CD14-positive monocyte (primary cell): ENCODE data around the gene STK32C. TPM values are rescaled to one million over a fixed set of nuclear protein-coding genes. Genes with fewer than 3 reads are reported as not detected.

ENCODE experiments used
- DNase-seq, 3 donors: peaks; one replicate each; pipeline ENCODE4 v3.0.0-alpha.2; 2011 to 2022
- H2AFZ ChIP-seq: 2 replicates; pipeline ENCODE4 v1.6.0; 2012; ENCODE audit warnings: mild to moderate bottlenecking, low read depth, low read length, inconsistent platforms; ENCODE audit not compliant: insufficient read depth, poor library complexity, severe bottlenecking
- H3K27ac ChIP-seq, 2 donors: 1 replicate in 1 of 2; 2 replicates in 1 of 2; pipeline ENCODE4 v1.5.1; 2012 to 2013; ENCODE audit warnings: low read length in 2 of 2, control low read depth in 1 of 2, inconsistent platforms in 1 of 2, low read depth in 1 of 2, mild to moderate bottlenecking in 1 of 2
- H3K27me3 ChIP-seq, 2 donors: one replicate each; pipeline versions ENCODE4 v1.6.0 to v1.6.1; 2011 to 2013; ENCODE audit warnings: low read length in 2 of 2; ENCODE audit not compliant: control insufficient read depth in 2 of 2, insufficient read depth in 2 of 2
- H3K36me3 ChIP-seq, 2 donors: replicated peaks in 1 of 2; 1 replicate in 1 of 2; 2 replicates in 1 of 2; pipeline versions ENCODE4 v1.5.1 to v1.6.1; 2012 to 2013; ENCODE audit warnings: low read length in 2 of 2, control low read depth in 1 of 2, inconsistent platforms in 1 of 2, mild to moderate bottlenecking in 1 of 2; ENCODE audit not compliant: insufficient read depth in 2 of 2, control insufficient read depth in 1 of 2
- H3K4me1 ChIP-seq, 2 donors: 1 replicate in 1 of 2; 2 replicates in 1 of 2; pipeline versions ENCODE4 v1.5.1 to v1.6.1; 2012 to 2013; ENCODE audit warnings: low read length in 2 of 2, control low read depth in 1 of 2, inconsistent platforms in 1 of 2, mild to moderate bottlenecking in 1 of 2, moderate library complexity in 1 of 2; ENCODE audit not compliant: insufficient read depth in 2 of 2, control insufficient read depth in 1 of 2
- H3K4me2 ChIP-seq: replicated peaks from 2 replicates; pipeline ENCODE3; 2012; ENCODE audit warnings: low read length, moderate library complexity, mild to moderate bottlenecking; ENCODE audit not compliant: poor library complexity, severe bottlenecking; ENCODE audit errors: extremely low read depth
- H3K4me3 ChIP-seq, 3 experiments: fragments of 200-600 bp in 1 of 3; sonication (generic) in 1 of 3; replicated peaks in 1 of 3; 1 replicate in 2 of 3; 2 replicates in 1 of 3; pipeline ENCODE4 v1.5.1; 2011 to 2013; ENCODE audit warnings: low read length in 3 of 3, mild to moderate bottlenecking in 3 of 3, control low read depth in 2 of 3, low read depth in 2 of 3, inconsistent platforms in 1 of 3, moderate library complexity in 1 of 3
- H3K79me2 ChIP-seq: 2 replicates; pipeline ENCODE4 v1.6.0; 2012; ENCODE audit warnings: mild to moderate bottlenecking, control low read depth, inconsistent platforms, low read length, moderate library complexity; ENCODE audit not compliant: insufficient read depth
- H3K9ac ChIP-seq: 2 replicates; pipeline ENCODE4 v1.6.0; 2017; ENCODE audit warnings: low read length, mild to moderate bottlenecking; ENCODE audit not compliant: insufficient read depth, poor library complexity, severe bottlenecking
- H3K9me3 ChIP-seq, 2 donors: replicated peaks in 1 of 2; 1 replicate in 1 of 2; 2 replicates in 1 of 2; pipeline versions ENCODE4 v1.5.1 to v1.6.1; 2012 to 2013; ENCODE audit warnings: low read length in 2 of 2, control low read depth in 1 of 2; ENCODE audit not compliant: control insufficient read depth in 1 of 2, insufficient read depth in 1 of 2
- H4K20me1 ChIP-seq: 2 replicates; pipeline ENCODE4 v1.6.0; 2012; ENCODE audit warnings: mild to moderate bottlenecking, low read length, control low read depth, moderate library complexity; ENCODE audit not compliant: insufficient read depth
- H3K27ac Mint-ChIP-seq, 7 donors: one replicate each; pipeline ENCODE4 v1.8.0; 2020; ENCODE audit warnings: mild to moderate bottlenecking in 7 of 7, mixed read lengths in 7 of 7, moderate library complexity in 6 of 7, inconsistent platforms in 2 of 7
- H3K27me3 Mint-ChIP-seq, 3 donors: one replicate each; pipeline ENCODE4 v1.8.0; 2021 to 2022; ENCODE audit warnings: low read depth in 3 of 3, mild to moderate bottlenecking in 3 of 3, mixed read lengths in 3 of 3, moderate library complexity in 3 of 3, inconsistent platforms in 1 of 3
- H3K36me3 Mint-ChIP-seq, 2 donors: one replicate each; pipeline ENCODE4 v1.8.0; 2020; ENCODE audit warnings: mixed read lengths in 2 of 2, inconsistent platforms in 1 of 2, mild to moderate bottlenecking in 1 of 2
- H3K4me1 Mint-ChIP-seq: one replicate; pipeline ENCODE4 v1.8.0; 2020; ENCODE audit warnings: mild to moderate bottlenecking, mixed read lengths
- H3K4me3 Mint-ChIP-seq, 2 donors: one replicate each; pipeline ENCODE4 v1.8.0; 2020; ENCODE audit warnings: mild to moderate bottlenecking in 2 of 2, mixed read lengths in 2 of 2, moderate library complexity in 1 of 2
- H3K9me3 Mint-ChIP-seq, 7 donors: one replicate each; pipeline ENCODE4 v1.8.0; 2020 to 2022; ENCODE audit warnings: mixed read lengths in 7 of 7, mild to moderate bottlenecking in 6 of 7, moderate library complexity in 6 of 7, inconsistent platforms in 2 of 7
- WGBS: methylation state at CpG from one replicate; pipeline ENCODE4 v1.1.5; 2013; ENCODE audit warnings: missing lambda C conversion rate; ENCODE audit not compliant: insufficient coverage; 5-methylcytosine and 5-hydroxymethylcytosine counted together
- intact Hi-C, 2 donors: fragments of 100-400 bp; cut with micrococcal nuclease; formaldehyde crosslinking; loops; one replicate each; pipeline versions ENCODE4 v1.15.0 to v1.15.1; 2023
- polyA plus RNA-seq, 3 donors: library from polyadenylated mRNA; depleted of rRNA in 1 of 3; unstranded in 2 of 3; stranded (reverse) in 1 of 3; fragments of 300-500 nt in 2 of 3; fragments of >200 nt in 1 of 3; fragmentation: Illumina TruSeq in 2 of 3; gene quantifications; 1 replicate in 2 of 3; 2 replicates in 1 of 3; pipeline ENCODE4 v1.2.3, GENCODE V29; 2012 to 2021
- TF ChIP-seq, protein P1 (sequence below): fragments of 200-600 bp; IDR thresholded peaks from one replicate; pipeline ENCODE4 v1.8.0; 2022; ENCODE audit warnings: antibody characterized with exemption, mild to moderate bottlenecking

STK32C gene
- polyA plus RNA-seq, 3 donors: 13.6 to 22.8 (median 18.4) TPM

- Histone ChIP-seq H3K4me1 (no peaks in the 10 kb centered on the region), H3K9ac (no peak overlapping the region), H3K9me3 (peaks cover 0 to 5% of the 10 kb centered on the region in 2 donors), H2AFZ (no peak overlapping the region), H3K4me3 (no peak overlapping the region), H4K20me1 (no peaks in the 10 kb centered on the region), H3K27ac (no peak overlapping the region), H3K27me3 (peaks cover 0 to 3% of the 10 kb centered on the region in 2 donors), H3K36me3 (no peaks in the 10 kb centered on the region), H3K79me2 (no peaks in the 10 kb centered on the region), H3K4me2 (no peak overlapping the region)
- TF ChIP-seq, protein P1, sequence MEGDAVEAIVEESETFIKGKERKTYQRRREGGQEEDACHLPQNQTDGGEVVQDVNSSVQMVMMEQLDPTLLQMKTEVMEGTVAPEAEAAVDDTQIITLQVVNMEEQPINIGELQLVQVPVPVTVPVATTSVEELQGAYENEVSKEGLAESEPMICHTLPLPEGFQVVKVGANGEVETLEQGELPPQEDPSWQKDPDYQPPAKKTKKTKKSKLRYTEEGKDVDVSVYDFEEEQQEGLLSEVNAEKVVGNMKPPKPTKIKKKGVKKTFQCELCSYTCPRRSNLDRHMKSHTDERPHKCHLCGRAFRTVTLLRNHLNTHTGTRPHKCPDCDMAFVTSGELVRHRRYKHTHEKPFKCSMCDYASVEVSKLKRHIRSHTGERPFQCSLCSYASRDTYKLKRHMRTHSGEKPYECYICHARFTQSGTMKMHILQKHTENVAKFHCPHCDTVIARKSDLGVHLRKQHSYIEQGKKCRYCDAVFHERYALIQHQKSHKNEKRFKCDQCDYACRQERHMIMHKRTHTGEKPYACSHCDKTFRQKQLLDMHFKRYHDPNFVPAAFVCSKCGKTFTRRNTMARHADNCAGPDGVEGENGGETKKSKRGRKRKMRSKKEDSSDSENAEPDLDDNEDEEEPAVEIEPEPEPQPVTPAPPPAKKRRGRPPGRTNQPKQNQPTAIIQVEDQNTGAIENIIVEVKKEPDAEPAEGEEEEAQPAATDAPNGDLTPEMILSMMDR: no peak
- Mint-ChIP-seq H3K27ac (no peak overlapping the region), H3K36me3 (no peaks in the 10 kb centered on the region), H3K4me1 (no peaks in the 10 kb centered on the region), H3K4me3 (no peak overlapping the region), H3K27me3 (peaks cover 0 to 6% (median 5%) of the 10 kb centered on the region in 3 donors), H3K9me3 (peaks cover 0 to 7% (median 3%) of the 10 kb centered on the region in 7 donors)
- intact Hi-C loops: no loop called here
- no peak for DNase-seq
- 89% methylated on average over 1 of the region's 2 CpGs for WGBS
Observed at GRCh38 chr10:132158122-132158741, 149.5 kb downstream of the STK32C start.

Other genes starting within 250 kb of the STK32C start
- under 1 TPM in 1 of 3 donors, not detected in 2; 0.20 TPM for gene JAKMIP3, start 242.0 kb downstream of the STK32C start, polyA plus RNA-seq
- gene DPYSL4, start 121.0 kb downstream of the STK32C start, polyA plus RNA-seq: under 1 TPM in 1 of 3 donors, not detected in 2; 0.08 TPM
- 10 to 100 TPM in 1 of 3 donors, 1 to 10 TPM in 2; 3.6 to 12.8 (median 3.6) TPM for gene LRRC27, start 24.2 kb upstream of the STK32C start, polyA plus RNA-seq
- gene PWWP2B, start 89.2 kb upstream of the STK32C start, polyA plus RNA-seq: 1 to 10 TPM; 2.4 to 6.9 (median 2.7) TPM
- gene INPP5A, start 229.8 kb upstream of the STK32C start, polyA plus RNA-seq: 10 to 100 TPM in 1 of 3 donors, 1 to 10 TPM in 1, under 1 TPM in 1; 0.87 to 17.2 (median 2.9) TPM